Cardiac fibroblast (primary cell): ENCODE measurements around the gene CCDC30.

Source experiments
- DNase-seq, 2 donors: peaks; one replicate each; pipeline versions ENCODE4 v3.0.0 to v3.0.0-alpha.2; 2010; ENCODE audit warnings: low read depth in 2 of 2
- H3K4me3 ChIP-seq, 2 donors: replicated peaks in 1 of 2; 1 replicate in 1 of 2; 2 replicates in 1 of 2; pipeline ENCODE4 v1.5.1; 2011; ENCODE audit warnings: low read depth in 2 of 2, low read length in 2 of 2, mild to moderate bottlenecking in 2 of 2, moderate library complexity in 1 of 2
- CTCF ChIP-seq: IDR thresholded peaks from one replicate; pipeline ENCODE4 v1.5.1; 2011; ENCODE audit warnings: low read depth, mild to moderate bottlenecking, low read length, inconsistent platforms

CCDC30 gene

GRCh38 chr1:42692461-42692860 lies 229.4 kb downstream of the CCDC30 start:
- H3K4me3 ChIP-seq: no peak overlapping the region
- no peak for TF ChIP-seq CTCF
- DNase-seq: no peak

GRCh38 chr1:42692911-42693310 lies 229.8 kb downstream of the CCDC30 start:
- no peak for TF ChIP-seq CTCF
- DNase-seq: no peak

GRCh38 chr1:42698081-42698813 lies 235.2 kb downstream of the CCDC30 start:
- no peak for DNase-seq
- TF ChIP-seq CTCF: no peak
- H3K4me3 ChIP-seq: no peak overlapping the region

More at GRCh38 chr1:42692911-42693310, 229.8 kb downstream of the CCDC30 start:
- no peak overlapping the region for H3K4me3 ChIP-seq

- no peak for DNase-seq
- TF ChIP-seq CTCF: no peak
- H3K4me3 ChIP-seq: no peak overlapping the region
Observed at GRCh38 chr1:42700006-42700405, 236.9 kb downstream of the CCDC30 start.

GRCh38 chr1:42703888-42704464 lies 240.9 kb downstream of the CCDC30 start:
- no peak for TF ChIP-seq CTCF
- H3K4me3 ChIP-seq: no peak overlapping the region
- no peak for DNase-seq
